Duodenal mucosa (tissue), 2 donors: ENCODE data around the gene BHLHE40.

Experiments
- H3K27ac ChIP-seq: one replicate; pipeline ENCODE4 v1.7.0; 2013; ENCODE audit warnings: low read depth, low read length
- H3K27me3 ChIP-seq, 2 donors: one replicate each; pipeline ENCODE4 v1.7.0; 2013; ENCODE audit warnings: low read length in 2 of 2, control low read depth in 1 of 2; ENCODE audit not compliant: insufficient read depth in 2 of 2, control insufficient read depth in 1 of 2
- H3K36me3 ChIP-seq, 2 donors: one replicate each; pipeline ENCODE4 v1.7.0; 2013; ENCODE audit warnings: low read length in 2 of 2, control low read depth in 1 of 2; ENCODE audit not compliant: insufficient read depth in 2 of 2, control insufficient read depth in 1 of 2
- H3K4me1 ChIP-seq, 2 donors: one replicate each; pipeline ENCODE4 v1.7.0; 2013; ENCODE audit warnings: low read length in 2 of 2, control low read depth in 1 of 2; ENCODE audit not compliant: insufficient read depth in 2 of 2, control insufficient read depth in 1 of 2
- H3K4me3 ChIP-seq, 2 donors: one replicate each; pipeline ENCODE4 v1.7.0; 2013; ENCODE audit warnings: low read length in 2 of 2, low read depth in 1 of 2
- H3K9ac ChIP-seq, 2 donors: one replicate each; pipeline ENCODE4 v1.7.0; 2013; ENCODE audit warnings: low read length in 2 of 2, low read depth in 1 of 2
- H3K9me3 ChIP-seq, 2 donors: one replicate each; pipeline ENCODE4 v1.7.0; 2013; ENCODE audit warnings: low read length in 2 of 2, control low read depth in 1 of 2; ENCODE audit not compliant: control insufficient read depth in 1 of 2

The BHLHE40 gene

DNA sequence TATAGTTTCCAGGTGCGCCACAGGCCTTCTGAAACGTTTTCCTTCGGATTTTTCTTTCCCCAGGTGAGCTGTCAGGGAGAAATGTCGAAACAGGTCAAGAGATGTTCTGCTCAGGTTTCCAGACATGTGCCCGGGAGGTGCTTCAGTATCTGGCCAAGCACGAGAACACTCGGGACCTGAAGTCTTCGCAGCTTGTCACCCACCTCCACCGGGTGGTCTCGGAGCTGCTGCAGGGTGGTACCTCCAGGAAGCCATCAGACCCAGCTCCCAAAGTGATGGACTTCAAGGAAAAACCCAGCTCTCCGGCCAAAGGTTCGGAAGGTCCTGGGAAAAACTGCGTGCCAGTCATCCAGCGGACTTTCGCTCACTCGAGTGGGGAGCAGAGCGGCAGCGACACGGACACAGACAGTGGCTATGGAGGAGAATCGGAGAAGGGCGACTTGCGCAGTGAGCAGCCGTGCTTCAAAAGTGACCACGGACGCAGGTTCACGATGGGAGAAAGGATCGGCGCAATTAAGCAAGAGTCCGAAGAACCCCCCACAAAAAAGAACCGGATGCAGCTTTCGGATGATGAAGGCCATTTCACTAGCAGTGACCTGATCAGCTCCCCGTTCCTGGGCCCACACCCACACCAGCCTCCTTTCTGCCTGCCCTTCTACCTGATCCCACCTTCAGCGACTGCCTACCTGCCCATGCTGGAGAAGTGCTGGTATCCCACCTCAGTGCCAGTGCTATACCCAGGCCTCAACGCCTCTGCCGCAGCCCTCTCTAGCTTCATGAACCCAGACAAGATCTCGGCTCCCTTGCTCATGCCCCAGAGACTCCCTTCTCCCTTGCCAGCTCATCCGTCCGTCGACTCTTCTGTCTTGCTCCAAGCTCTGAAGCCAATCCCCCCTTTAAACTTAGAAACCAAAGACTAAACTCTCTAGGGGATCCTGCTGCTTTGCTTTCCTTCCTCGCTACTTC is 3.8 kb downstream of the BHLHE40 start:
- Histone ChIP-seq H3K27me3 (no peaks in the 10 kb centered on the region), H3K4me3 (peak overlapping the region; percentile 69 to 70), H3K36me3 (peaks cover 25% of the 10 kb centered on the region in 2 donors), H3K9me3 (no peaks in the 10 kb centered on the region), H3K27ac (peak overlapping the region; percentile 66), H3K4me1 (peaks cover 53 to 61% of the 10 kb centered on the region in 2 donors), H3K9ac (peak overlapping the region; percentile 66 to 68)

DNA sequence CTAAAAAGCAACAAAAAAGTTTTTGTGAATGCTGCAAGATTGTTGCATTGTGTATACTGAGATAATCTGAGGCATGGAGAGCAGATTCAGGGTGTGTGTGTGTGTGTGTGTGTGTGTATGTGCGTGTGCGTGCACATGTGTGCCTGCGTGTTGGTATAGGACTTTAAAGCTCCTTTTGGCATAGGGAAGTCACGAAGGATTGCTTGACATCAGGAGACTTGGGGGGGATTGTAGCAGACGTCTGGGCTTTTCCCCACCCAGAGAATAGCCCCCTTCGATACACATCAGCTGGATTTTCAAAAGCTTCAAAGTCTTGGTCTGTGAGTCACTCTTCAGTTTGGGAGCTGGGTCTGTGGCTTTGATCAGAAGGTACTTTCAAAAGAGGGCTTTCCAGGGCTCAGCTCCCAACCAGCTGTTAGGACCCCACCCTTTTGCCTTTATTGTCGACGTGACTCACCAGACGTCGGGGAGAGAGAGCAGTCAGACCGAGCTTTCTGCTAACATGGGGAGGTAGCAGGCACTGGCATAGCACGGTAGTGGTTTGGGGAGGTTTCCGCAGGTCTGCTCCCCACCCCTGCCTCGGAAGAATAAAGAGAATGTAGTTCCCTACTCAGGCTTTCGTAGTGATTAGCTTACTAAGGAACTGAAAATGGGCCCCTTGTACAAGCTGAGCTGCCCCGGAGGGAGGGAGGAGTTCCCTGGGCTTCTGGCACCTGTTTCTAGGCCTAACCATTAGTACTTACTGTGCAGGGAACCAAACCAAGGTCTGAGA is 4.7 kb downstream of the BHLHE40 start:
- Histone ChIP-seq H3K27me3 (no peaks in the 10 kb centered on the region), H3K9me3 (no peaks in the 10 kb centered on the region), H3K9ac (peak overlapping the region; percentile 66 to 68), H3K4me3 (peak overlapping the region; percentile 69 to 70), H3K36me3 (peaks cover 25% of the 10 kb centered on the region in 2 donors), H3K27ac (peak overlapping the region; percentile 66), H3K4me1 (peaks cover 55 to 61% of the 10 kb centered on the region in 2 donors)

DNA sequence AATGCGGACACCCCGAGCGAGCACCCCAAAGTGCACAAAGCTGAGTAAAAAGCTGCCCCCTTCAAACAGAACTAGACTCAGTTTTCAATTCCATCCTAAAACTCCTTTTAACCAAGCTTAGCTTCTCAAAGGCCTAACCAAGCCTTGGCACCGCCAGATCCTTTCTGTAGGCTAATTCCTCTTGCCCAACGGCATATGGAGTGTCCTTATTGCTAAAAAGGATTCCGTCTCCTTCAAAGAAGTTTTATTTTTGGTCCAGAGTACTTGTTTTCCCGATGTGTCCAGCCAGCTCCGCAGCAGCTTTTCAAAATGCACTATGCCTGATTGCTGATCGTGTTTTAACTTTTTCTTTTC is 5.3 kb downstream of the BHLHE40 start:
- Histone ChIP-seq H3K27ac (peak overlapping the region; percentile 66), H3K4me3 (peak overlapping the region; percentile 69 to 70), H3K36me3 (peaks cover 25% of the 10 kb centered on the region in 2 donors)

DNA sequence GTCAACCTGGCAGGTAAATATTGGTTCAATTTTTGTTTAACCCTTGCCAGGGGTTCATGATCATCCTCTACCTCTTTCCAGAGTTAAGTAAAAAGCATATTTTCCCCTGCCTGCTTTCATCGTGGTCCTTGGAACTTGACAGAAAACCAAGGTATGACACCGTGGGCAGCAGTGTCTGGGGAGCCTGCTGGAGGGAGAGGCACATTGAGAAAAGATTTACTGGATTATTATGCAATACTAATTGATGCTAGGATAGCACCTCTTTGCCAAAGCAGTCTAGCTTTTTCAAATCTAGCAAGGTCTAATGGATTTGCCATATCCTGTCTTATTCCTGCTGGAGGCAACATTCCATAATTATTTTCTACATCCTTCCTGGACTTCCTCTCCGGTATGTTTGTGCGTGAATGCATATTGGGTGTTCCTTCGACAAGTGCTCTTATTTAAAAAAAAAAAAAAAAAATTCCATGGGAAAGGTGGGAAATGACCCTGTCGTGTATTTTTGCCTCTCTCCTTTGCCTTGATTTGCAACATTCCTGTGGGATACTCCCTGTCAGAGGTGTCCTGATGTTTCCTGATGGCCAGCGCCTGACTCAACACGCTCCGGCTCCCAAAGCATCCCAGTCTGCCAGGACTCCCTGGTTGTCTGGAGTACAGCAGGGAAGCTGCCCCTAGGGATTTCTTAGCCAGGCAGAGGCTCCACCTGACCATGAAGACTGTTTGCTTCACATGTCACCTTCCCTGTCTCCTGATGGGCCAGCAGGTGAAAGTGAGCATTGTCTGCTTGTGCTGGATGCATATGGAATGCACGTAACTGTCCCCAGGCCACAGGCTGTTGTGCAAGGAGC is 6.3 kb downstream of the BHLHE40 start:
- Histone ChIP-seq H3K27ac (peak overlapping the region; percentile 93), H3K4me3 (peak overlapping the region in 1 of 2 donors; percentile 73), H3K36me3 (peaks cover 25% of the 10 kb centered on the region in 2 donors), H3K4me1 (peaks cover 61% of the 10 kb centered on the region in 2 donors), H3K27me3 (no peaks in the 10 kb centered on the region), H3K9me3 (no peaks in the 10 kb centered on the region), H3K9ac (peak overlapping the region in 1 of 2 donors; percentile 44)

More for the DNA sequence above, 5.3 kb downstream of the BHLHE40 start:
- H3K9ac ChIP-seq: peak overlapping the region; percentile 66 to 68
- peaks cover 60 to 61% of the 10 kb centered on the region in 2 donors for H3K4me1 ChIP-seq
- no peaks in the 10 kb centered on the region for H3K27me3 ChIP-seq
- no peaks in the 10 kb centered on the region for H3K9me3 ChIP-seq

DNA sequence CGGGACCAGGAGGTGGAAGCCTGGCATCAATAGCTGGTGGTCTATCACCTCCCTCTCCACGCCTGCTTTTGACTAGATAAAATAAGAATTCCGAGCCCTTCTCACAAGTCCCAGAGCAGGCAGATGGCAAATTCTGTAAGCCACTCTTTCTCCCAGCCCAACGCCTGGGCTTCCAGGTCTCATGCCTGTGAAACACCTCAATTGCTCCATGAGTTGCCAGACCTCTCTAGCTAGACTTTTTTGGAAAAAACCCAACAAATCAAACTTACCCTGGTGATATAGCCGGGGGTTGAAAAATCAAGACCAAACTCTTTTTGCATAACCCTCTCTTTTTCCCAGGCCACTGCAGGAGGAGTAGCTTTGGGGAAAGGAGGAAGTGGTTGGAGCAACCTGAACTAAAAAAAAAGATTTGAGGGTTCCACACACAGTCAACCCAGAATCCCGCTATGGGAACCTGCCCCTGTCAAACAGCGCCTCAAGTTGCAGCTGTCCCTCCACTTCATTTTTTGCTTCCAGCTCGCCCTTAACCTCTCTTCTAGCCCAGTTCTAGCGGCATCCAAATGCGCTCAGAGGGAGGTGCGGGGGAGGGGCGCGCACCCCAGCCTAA is 7.0 kb downstream of the BHLHE40 start:
- Histone ChIP-seq H3K36me3 (peaks cover 24 to 25% of the 10 kb centered on the region in 2 donors), H3K4me3 (peak overlapping the region; percentile 67 to 73), H3K9ac (peak overlapping the region; percentile 75 to 81), H3K4me1 (peaks cover 59% of the 10 kb centered on the region in 2 donors), H3K27ac (peak overlapping the region; percentile 93), H3K27me3 (no peaks in the 10 kb centered on the region), H3K9me3 (no peaks in the 10 kb centered on the region)

DNA sequence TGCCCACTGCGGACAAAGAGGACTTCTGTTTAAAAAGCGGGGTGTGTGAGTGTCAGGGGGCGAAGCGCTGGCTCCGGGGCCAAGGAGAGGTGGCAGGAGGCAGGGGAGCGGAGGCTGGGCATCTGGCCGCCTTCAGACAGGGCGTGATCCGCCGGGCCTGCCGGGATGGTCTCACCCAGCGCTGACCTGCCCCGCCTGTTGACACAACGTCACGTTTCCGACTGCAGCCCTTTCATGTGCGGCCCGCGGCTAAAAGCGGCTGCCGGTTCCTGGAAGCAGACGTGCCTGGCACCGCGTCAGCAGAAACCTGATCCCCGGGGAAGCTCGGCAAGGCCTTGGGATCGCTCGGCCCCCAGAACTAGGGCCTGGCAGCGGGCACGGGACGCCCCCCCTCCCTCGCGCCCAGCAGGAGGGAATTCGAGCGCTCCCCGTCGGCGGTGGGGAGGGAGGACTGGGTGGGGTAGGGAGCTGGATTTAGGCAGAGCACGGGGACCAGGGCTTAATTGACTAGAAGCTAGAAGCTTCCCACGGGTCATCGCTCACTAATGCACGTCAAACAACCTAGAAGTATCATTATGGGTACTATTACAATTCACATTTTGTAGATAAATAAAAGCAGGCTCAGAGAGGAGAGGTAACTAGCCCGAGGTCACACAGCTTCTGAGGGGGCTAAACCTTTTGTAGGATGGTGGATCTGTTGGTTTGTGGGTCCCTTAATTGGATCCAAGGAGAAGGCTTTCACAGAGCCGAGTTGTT is 7.7 kb downstream of the BHLHE40 start:
- Histone ChIP-seq H3K9ac (peak overlapping the region; percentile 75 to 81), H3K27ac (peak overlapping the region; percentile 93), H3K4me3 (peak overlapping the region; percentile 67 to 73), H3K9me3 (no peaks in the 10 kb centered on the region), H3K27me3 (no peaks in the 10 kb centered on the region), H3K4me1 (peaks cover 52 to 54% of the 10 kb centered on the region in 2 donors), H3K36me3 (peaks cover 18% of the 10 kb centered on the region in 2 donors)

DNA sequence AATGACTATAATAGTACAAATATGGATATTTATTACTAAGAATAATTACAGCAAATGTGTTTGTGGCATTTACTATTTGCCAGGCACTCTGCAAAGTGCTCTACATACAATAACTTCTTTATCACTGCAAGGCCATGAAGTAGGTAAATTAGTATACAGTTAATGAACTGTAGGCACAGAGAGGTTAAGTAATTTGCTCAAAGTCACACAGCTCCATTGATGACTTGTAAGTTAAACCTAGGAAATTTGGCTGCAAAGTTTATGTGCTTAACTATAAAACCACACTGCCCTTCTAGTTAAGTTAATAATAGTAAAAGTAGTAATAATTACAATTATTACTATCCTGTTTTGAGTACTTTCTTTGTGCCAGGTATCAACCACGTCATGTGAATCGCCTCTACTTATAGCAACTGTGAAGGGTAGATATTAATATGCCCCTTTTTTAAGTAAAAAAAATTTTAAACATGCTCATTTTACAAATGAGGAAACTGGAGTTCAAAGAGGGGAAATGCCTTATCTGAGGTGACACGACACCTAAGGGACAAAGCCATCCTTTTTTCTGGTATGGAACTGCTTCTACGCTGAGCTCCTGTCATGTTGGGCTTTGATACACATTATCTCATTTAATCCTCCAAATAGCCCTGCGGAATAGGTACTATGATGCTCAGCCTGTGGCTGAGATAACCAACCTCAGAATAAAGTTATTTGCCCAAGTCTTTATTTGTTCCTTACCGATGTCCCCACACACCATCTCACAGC is 8.5 kb downstream of the BHLHE40 start:
- peaks cover 11 to 14% of the 10 kb centered on the region in 2 donors for H3K36me3 ChIP-seq
- H3K27me3 ChIP-seq: no peaks in the 10 kb centered on the region
- H3K4me1 ChIP-seq: peaks cover 45 to 48% of the 10 kb centered on the region in 2 donors
- no peaks in the 10 kb centered on the region for H3K9me3 ChIP-seq
- H3K9ac ChIP-seq: peak overlapping the region; percentile 75 to 81
- H3K4me3 ChIP-seq: peak overlapping the region; percentile 67 to 73
- H3K27ac ChIP-seq: no peak overlapping the region

DNA sequence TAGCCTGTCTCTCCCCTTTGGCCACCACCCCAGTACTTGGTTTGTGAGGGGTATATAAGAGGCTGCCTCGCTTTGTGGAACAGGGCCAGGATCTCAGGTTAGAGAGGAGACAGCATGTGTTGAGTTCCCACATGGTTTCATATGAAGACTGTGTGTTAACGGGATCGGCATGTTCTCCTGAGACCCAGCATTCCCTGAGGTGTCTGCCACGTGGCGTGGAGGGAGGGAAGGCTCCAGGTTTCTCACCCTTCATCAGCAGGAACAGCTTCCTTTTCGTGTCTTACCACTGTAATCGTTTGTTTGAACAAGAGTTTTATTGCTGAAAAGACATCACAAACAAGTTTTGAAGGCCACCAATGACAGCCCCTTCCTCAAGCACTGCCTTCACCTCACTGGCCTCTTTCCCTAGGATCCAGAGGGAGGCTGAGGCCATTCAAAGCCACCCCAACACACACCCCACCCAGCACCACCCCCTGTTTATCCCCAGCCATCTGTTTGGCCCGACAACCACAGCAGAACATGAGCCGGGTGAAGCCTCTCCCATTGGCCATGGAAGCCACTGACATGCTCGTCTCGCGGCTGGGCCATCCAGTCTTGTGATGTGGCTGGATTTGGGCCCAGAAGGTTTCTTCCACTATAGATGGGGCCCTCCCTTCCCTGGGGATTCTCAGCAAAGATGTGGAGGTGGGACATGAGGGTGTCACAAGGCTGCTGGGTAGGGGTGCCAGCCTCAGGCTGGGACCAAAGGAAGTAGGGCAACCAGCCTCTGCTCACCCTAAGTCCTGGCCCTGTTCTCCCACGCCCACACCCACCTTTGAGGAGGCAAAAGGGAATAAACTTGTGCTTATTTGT is 10.0 kb downstream of the BHLHE40 start:
- Histone ChIP-seq H3K9me3 (no peaks in the 10 kb centered on the region), H3K4me1 (peaks cover 30 to 33% of the 10 kb centered on the region in 2 donors)

More for the DNA sequence above, 10.0 kb downstream of the BHLHE40 start:
- H3K27me3 ChIP-seq: no peaks in the 10 kb centered on the region
- H3K36me3 ChIP-seq: no peaks in the 10 kb centered on the region
- H3K27ac ChIP-seq: no peak overlapping the region
- H3K4me3 ChIP-seq: no peak overlapping the region
- H3K9ac ChIP-seq: no peak overlapping the region
